Measurements from ENCODE around the gene SFXN3. TPM values are rescaled to one million over a fixed set of nuclear protein-coding genes. Genes with fewer than 3 reads are reported as not detected.

The SFXN3 gene
- total and polyA plus RNA-seq, 2 of the 8 experiments (the other 6 are each of a cell fraction or from before 2014, with no cell fraction given): 2.6 to 2.8 TPM

DNA sequence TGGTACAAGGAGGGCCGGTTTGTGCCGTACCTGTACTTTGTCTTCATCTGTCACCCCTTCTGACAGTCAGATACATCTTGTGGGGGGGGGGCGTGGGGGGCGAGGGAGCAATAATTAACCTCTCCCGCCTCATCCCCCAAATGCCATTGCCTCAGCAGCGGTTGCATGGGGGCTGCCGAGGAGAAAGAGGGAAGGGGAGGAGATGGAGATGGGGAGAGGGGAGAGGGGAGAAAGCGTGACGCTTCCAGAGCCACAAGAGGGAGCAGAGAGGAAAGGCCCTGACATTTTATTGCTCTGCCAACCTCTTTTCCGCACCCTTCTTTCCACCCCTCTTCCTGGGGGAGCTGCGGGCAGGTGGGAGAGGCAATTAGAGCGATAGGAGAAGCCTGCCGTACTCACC, 42.6 kb downstream of the SFXN3 start:
- CTCF ChIA-PET (ENCODE audit: partially characterized antibody): interaction anchor here (0.7 to 59.5 kb wide), 9 partner anchors 10 to 66 kb away, joined by 3 to 2176 read pairs (median 6); partner anchors contain the start of genes KAZALD1, PDZD7 and SFXN3
- Histone ChIP-seq H4K5ac (ENCODE audit: insufficient read length, low read depth, low read length) (no peak overlapping the region), H3K18ac (ENCODE audit: extremely low read depth, low read length) (no peak overlapping the region), H3K23ac (ENCODE audit: insufficient read length) (no peak overlapping the region), H3K27me3 (replicated peaks in 1 of 4; ENCODE audit: control insufficient read depth in 3 of 4, extremely low read depth in 1 of 4, insufficient read depth in 3 of 4, low read length in 3 of 4) (peaks cover 5 to 41% (median 33%) of the 10 kb centered on the region in 4 experiments), H4K20me1 (replicated peaks in 1 of 2; ENCODE audit: control insufficient read depth in 1 of 2, insufficient read depth in 2 of 2, low read length in 2 of 2) (peaks cover 0 to 1% of the 10 kb centered on the region in 2 experiments), H4K91ac (replicated peaks; ENCODE audit: insufficient read length, low read length) (no peak overlapping the region), H2BK120ac (replicated peaks; ENCODE audit: low read depth, low read length) (no peak overlapping the region), H3K4ac (replicated peaks; ENCODE audit: insufficient read length, low read depth, low read length) (no peak overlapping the region), H2BK20ac (ENCODE audit: low read length) (no peak overlapping the region), H2BK5ac (ENCODE audit: low read depth, low read length) (no peak overlapping the region), H3K4me2 (ENCODE audit: insufficient read depth in 1 of 2, low read depth in 2 of 2, low read length in 2 of 2) (peak overlapping the region; percentile 28 to 58), H3K9me3 (ENCODE audit: insufficient read depth in 2 of 2, low read depth in 1 of 2, low read length in 1 of 2) (no peaks in the 10 kb centered on the region), H4K8ac (ENCODE audit: extremely low read depth, insufficient read depth, low read length) (no peak overlapping the region), H3K23me2 (ENCODE audit: low read depth, low read length) (no peaks in the 10 kb centered on the region), H3K79me1 (ENCODE audit: low read depth, low read length) (no peaks in the 10 kb centered on the region), H2BK15ac (ENCODE audit: low read length) (no peak overlapping the region), H2AFZ (ENCODE audit: low read length) (no peak overlapping the region), H3K14ac (ENCODE audit: insufficient read length) (no peak overlapping the region), H3K27ac (ENCODE audit: low read depth, low read length) (no peak overlapping the region), H2BK12ac (ENCODE audit: low read depth, low read length) (no peak overlapping the region), H3K9ac (replicated peaks in 1 of 4; ENCODE audit: extremely low read depth in 1 of 4, low read depth in 3 of 4, low read length in 3 of 4) (no peak overlapping the region), H3K56ac (replicated peaks; ENCODE audit: insufficient read length, low read depth, low read length) (no peak overlapping the region), H3K79me2 (ENCODE audit: control insufficient read depth in 1 of 2, insufficient read depth in 2 of 2, low read length in 2 of 2) (no peaks in the 10 kb centered on the region), H3K4me1 (replicated peaks in 1 of 4; ENCODE audit: control insufficient read depth in 3 of 4, insufficient read depth in 4 of 4, low read length in 3 of 4) (peaks cover 0 to 8% (median 3%) of the 10 kb centered on the region in 4 experiments; a peak in 4 of 7 replicates), H2AK5ac (ENCODE audit: low read depth, low read length) (no peak overlapping the region), H3K4me3 (ENCODE audit: extremely low read depth in 1 of 4, insufficient read depth in 2 of 4, low read depth in 3 of 4, low read length in 4 of 4) (peak overlapping the region in 3 of 4 experiments; percentile 16 to 51 (median 21); a peak in 5 of 8 replicates), H3K36me3 (ENCODE audit: control insufficient read depth in 2 of 4, insufficient read depth in 4 of 4, low read length in 3 of 4) (no peaks in the 10 kb centered on the region)
- POLR2A ChIA-PET (ENCODE audit: partially characterized antibody): interaction anchor here (0.7 to 1.5 kb wide), 5 partner anchors 10 to 22 kb away, joined by 3 to 4 read pairs (median 4); no protein-coding TSS in a partner anchor
- no peak for FAIRE-seq
- TF ChIP-seq, protein P1, sequence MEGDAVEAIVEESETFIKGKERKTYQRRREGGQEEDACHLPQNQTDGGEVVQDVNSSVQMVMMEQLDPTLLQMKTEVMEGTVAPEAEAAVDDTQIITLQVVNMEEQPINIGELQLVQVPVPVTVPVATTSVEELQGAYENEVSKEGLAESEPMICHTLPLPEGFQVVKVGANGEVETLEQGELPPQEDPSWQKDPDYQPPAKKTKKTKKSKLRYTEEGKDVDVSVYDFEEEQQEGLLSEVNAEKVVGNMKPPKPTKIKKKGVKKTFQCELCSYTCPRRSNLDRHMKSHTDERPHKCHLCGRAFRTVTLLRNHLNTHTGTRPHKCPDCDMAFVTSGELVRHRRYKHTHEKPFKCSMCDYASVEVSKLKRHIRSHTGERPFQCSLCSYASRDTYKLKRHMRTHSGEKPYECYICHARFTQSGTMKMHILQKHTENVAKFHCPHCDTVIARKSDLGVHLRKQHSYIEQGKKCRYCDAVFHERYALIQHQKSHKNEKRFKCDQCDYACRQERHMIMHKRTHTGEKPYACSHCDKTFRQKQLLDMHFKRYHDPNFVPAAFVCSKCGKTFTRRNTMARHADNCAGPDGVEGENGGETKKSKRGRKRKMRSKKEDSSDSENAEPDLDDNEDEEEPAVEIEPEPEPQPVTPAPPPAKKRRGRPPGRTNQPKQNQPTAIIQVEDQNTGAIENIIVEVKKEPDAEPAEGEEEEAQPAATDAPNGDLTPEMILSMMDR (IDR thresholded peaks at IDR 0.05; ENCODE audit: control extremely low read depth in 1 of 3, insufficient read depth in 1 of 3, low read depth in 1 of 3, low read length in 3 of 3): peak in 1 of 3 experiments; percentile 17; a peak in 1 of 4 replicates
- TF ChIP-seq CREB1 (IDR thresholded peaks at IDR 0.05) (0 out of 2 replicates have a peak, but pooled peaks have one; percentile 29), SUZ12 (IDR thresholded peaks at IDR 0.05; ENCODE audit: low read length) (0 out of 2 replicates have a peak, but pooled peaks have one; percentile 39), JUN (IDR thresholded peaks at IDR 0.05; ENCODE audit: low read depth, low read length) (no peak), RAD21 (IDR thresholded peaks at IDR 0.05 in 1 of 2, conservative IDR thresholded peaks at IDR 0.05 in 1 of 2; ENCODE audit: low read depth in 2 of 2, low read length in 2 of 2) (0 out of 4 replicates have a peak, but pooled peaks of 1 of the 2 experiments have one; percentile 2)
- DNase-seq (ENCODE audit: low read depth in 1 of 2, low spot score in 2 of 2): no peak
- WGBS, 2 experiments (ENCODE audit: extremely low coverage in 1 of 2, insufficient coverage in 1 of 2, insufficient read length in 1 of 2, insufficient replicate concordance in 2 of 2, low coverage in 1 of 2, low lambda C conversion rate in 2 of 2, missing lambda C conversion rate in 1 of 2): 31% methylated on average over 4 of the region's 13 CpGs; no CpG with 5 or more reads in 1 of the 2 experiments

All from H1 (cell line).